ENCODE measurements around the gene AIG1.

Gene AIG1

DNA sequence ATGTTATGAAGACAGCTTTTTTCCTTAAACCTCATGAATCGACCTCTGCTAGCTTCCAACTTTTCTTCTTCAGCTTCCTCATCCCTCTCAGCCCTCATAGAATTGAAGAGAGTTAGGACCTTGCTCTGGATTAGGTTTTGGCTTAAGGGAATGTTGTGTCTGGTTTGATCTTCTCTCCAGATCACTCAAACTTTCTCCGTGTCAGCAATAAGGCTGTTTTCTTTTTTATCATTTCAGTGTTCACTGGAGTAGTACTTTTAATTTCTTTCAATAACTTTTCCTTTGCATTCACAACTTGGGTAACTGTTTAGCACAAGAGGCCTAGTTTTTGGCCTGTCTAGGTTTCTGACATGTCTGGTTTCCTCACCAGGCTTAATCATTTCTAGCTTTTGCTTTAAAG, 32.6 kb downstream of the AIG1 start:
- no peak overlapping the region for H3K4me3 ChIP-seq (ENCODE audit: low read depth, low read length)

DNA sequence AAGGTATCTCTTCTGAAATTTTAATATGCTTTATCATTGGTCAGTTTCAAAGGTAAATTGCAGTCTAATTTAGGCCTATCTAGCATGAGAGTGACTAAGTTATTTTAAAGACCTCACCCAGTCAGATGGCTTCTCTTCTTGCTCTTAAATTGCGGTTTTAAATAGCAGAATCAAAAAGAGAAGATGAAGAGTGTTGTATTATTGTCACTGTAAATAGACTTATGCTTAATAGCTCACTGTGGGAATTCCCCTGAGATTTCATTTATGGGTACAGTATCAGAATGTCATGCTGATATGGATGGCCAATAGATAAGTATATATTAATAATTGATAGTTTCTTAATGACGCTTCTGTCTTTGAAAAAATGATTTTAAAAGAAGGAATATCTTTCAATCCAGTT, 35.7 kb downstream of the AIG1 start:
- no peak overlapping the region for H3K4me3 ChIP-seq (ENCODE audit: low read depth, low read length)

DNA sequence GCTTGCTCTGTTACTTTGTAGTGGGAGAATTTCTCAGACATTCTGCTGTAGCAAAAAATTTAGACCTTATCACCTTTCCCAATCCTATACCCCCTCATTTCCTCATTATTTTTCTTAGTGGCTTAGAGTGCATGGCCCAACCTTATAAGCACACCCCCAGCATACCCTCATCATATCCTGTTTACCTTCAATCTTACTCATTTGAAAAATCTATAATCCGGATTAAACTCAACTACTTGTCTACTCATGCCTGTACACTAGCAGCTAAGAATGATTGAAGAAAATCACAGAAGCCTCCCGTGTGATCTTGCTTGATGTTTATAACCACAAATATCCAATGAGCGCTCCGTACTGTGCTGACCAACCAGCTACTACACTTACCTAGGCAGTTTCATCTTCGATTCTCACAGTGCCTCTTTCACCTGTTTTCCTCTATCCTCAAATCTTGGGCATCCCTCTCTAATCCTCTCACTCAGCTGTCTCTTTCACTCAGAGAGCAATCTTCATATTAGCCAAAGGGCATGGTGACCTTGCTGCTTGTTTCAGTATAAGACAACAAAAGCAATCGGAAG, 36.6 kb downstream of the AIG1 start:
- H3K4me3 ChIP-seq (ENCODE audit: low read depth, low read length) = no peak overlapping the region

GRCh38 chr6:143098054-143098671, 37.5 kb downstream of the AIG1 start:
- H3K4me3 ChIP-seq (ENCODE audit: low read depth, low read length) = no peak overlapping the region

GRCh38 chr6:143099647-143100046, 39.0 kb downstream of the AIG1 start:
- H3K4me3 ChIP-seq (ENCODE audit: low read depth, low read length) = no peak overlapping the region

DNA sequence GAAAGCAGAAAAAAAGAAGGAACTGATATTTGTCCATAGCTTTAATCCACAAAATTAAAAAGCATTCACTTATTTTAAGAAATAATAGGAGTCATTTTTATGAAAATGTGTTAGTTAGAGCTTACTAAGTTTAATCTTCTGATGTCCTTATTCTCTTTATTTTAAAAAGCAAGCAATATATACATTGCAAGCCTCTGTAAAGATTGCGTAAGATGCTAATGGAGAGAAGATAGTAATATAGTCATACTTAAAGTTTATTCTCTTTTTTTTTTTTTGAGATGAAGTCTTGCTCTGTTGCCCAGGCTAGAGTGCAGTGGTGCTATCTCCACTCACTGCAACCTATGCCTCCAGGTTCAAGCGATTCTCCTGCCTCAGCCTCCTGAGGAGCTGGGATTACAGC, 39.7 kb downstream of the AIG1 start:
- no peak overlapping the region for H3K4me3 ChIP-seq (ENCODE audit: low read depth, low read length)

DNA sequence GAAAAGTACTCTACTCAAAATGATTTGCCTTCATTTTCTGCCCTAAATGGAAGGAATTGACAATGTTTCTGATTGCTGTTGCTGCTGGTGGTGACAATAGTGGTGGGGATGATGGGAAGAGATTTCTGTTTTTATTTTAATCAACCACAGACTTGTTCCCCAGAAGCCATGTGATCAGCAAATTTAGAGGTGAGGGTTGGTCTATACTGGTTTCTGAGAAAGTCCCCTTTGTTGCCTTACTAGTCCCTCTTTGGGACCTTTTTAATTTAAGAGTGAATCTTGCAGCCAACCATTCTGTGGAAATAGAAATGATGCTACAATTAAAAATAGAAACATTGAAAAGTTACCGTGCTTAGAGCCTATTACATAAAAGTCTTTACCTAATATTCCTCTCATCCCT, 43.2 kb downstream of the AIG1 start:
- no peak overlapping the region for H3K4me3 ChIP-seq (ENCODE audit: low read depth, low read length)

GRCh38 chr6:143107440-143107839, 46.8 kb downstream of the AIG1 start:
- H3K4me3 ChIP-seq (ENCODE audit: low read depth, low read length) = no peak overlapping the region

- H3K4me3 ChIP-seq (ENCODE audit: low read depth, low read length) = no peak overlapping the region
Measured at GRCh38 chr6:143107911-143108761, 47.4 kb downstream of the AIG1 start.

DNA sequence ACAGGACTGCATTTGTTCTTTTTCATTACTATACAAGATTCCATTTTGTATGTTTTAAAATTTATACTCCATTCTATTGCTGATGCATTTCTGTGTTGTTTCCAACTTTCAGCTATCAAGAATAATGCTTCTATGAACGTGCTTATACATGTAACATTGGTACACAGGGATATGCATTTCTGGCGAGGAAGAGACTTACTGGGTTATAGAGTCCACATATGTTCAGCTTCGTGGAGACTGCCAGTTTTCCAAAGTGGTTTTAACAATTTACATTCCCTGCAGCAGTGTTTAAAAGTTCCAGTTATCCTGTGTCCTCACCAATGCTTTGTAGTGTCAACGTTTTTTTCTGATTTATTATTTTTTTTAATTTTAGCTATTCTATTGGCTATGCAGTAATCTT, 48.5 kb downstream of the AIG1 start:
- no peak overlapping the region for H3K4me3 ChIP-seq (ENCODE audit: low read depth, low read length)

DNA sequence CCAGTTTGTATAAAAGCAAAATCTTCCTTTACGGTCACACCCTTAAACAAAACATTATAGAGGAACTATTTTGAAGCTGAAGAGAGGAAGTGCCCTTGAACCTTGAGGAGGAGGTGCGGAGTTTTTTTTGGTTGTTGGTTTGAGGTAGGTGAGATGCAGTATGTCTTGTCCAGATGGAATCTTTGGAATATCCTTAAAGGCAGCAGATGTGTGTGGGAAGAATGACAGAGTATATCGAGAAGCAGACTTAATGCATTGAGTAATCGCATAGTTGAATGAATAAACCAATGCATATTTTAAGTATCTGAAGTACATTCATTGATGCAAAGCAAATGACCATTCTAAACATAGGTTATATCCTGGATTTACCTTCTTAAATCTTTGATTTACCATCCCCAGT, 49.9 kb downstream of the AIG1 start:
- no peak overlapping the region for H3K4me3 ChIP-seq (ENCODE audit: low read depth, low read length)

DNA sequence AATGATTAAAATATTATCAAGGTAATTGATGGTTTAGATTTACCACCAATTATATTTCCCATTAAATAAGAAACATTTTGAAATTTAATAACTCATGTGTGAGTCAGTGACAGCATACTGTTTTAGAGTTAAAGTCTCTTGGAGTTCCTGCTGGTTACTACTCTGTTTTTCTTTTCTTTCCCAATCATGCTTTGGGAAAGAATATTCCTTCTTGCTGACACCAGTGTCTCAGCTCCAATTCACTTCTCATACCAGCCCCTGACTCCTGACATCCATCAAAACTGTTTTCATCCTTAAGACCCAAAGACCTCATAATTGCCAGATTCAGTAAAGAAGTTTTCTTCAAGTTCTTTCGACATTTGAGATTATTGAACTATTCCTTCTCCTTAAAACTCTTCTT, 50.3 kb downstream of the AIG1 start:
- no peak overlapping the region for H3K4me3 ChIP-seq (ENCODE audit: low read depth, low read length)

DNA sequence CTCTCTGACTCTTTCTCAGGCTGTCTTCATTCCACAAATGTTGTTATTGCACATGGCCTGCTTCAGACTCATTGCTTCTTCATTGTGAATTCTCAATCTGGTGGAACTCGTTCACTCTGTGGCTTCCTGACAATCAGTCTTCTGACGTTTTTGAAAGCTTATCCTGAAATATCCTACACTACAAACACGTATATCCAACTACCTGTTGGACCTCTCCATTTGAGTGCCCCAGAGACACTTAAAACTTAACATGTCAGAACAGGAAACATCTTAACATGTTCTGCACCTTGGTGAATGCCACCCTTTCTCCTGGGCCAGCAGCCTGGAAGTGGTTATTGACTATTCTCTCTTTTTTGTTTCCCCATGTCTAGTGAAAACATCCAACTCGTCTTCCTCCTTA, 50.8 kb downstream of the AIG1 start:
- no peak overlapping the region for H3K4me3 ChIP-seq (ENCODE audit: low read depth, low read length)

GRCh38 chr6:143112084-143112768, 51.5 kb downstream of the AIG1 start:
- H3K4me3 ChIP-seq (ENCODE audit: low read depth, low read length) = no peak overlapping the region

- H3K4me3 ChIP-seq (ENCODE audit: low read depth, low read length) = no peak overlapping the region
Measured at GRCh38 chr6:143112837-143113236, 52.1 kb downstream of the AIG1 start.

DNA sequence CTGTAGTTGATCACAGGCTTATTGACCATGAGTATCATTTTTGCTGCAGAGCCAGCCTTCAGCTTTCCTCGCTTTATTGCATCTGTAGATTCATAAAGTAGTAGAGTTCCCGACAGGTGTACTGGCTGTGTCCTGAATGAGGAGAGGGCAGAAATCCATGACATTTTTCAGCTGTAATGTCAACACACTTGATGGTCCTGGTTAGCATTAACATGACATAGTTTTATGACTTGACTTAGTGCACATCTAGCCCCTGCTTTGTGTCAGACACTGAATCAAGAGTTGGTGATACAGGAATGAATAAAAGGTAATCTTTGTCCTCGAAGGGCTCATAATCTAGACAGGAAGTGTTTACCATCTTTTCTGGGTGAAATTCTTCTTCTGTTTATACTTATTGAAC, 55.0 kb downstream of the AIG1 start:
- H3K4me3 ChIP-seq (ENCODE audit: low read depth, low read length) = no peak overlapping the region

DNA sequence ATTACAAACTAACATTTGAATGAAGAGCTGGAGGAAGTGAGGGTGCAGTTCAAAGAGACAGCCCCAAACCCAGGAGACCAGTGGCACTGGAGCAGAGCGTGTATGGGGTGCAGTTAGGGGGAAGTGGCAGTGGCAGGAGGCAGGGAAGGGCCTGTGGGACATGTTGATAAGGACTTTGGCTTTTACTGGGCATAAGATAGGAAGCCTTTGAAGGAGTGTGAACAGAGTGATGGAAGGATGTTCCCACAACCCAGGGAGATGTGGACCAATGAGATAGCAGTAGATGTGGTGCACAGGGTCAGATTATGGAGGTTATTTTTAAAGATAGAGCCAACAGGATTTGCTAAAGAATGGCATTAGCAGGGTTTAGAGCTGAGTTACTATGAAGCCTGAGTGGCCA, 56.4 kb downstream of the AIG1 start:
- H3K4me3 ChIP-seq (ENCODE audit: low read depth, low read length) = no peak overlapping the region

- no peak overlapping the region for H3K4me3 ChIP-seq (ENCODE audit: low read depth, low read length)
Measured at GRCh38 chr6:143119260-143119659, 58.6 kb downstream of the AIG1 start.

DNA sequence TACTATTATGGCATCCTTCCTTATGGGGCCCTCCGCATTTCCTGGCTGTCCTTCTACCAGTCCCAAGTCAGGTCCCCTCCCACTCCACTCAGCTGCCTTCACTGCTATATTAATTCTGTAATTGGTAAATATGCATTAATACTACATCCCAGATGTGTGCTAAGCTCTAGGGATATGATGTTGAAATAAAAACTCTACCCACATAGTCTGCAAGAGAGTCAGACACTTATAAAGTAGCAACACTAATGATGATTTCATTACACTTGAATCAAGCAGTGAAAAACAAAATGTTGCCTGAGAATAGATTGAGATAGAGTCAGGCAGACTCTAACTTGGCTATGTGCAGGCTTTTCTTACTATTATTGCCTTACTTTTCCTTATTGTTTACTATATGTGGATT, 62.4 kb downstream of the AIG1 start:
- no peak overlapping the region for H3K4me3 ChIP-seq (ENCODE audit: low read depth, low read length)

DNA sequence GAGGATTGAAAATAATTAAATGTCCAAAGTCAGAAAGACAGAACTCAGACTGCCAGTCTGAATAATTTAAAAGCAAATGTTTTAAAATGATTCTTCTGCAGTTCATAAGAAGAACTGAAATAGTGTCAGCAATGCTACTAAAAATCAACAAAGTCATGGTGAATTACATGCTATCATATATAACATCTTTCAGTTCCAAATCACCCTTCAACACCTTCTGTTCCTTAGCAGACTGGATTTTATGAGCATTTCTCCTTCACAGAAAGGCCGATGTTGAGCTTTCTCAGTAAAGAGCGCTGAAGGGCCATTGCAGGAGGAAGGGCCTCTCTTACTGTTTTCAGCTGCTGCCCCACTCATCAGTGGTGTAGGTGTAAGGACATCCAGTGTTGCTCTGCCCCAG, 63.3 kb downstream of the AIG1 start:
- no peak overlapping the region for H3K4me3 ChIP-seq (ENCODE audit: low read depth, low read length)

- H3K4me3 ChIP-seq (ENCODE audit: low read depth, low read length) = no peak overlapping the region
Measured at GRCh38 chr6:143125455-143125854, 64.8 kb downstream of the AIG1 start.
